Immature natural killer cell (primary cell): ENCODE measurements around the gene POLA1. TPM values are rescaled to one million over a fixed set of nuclear protein-coding genes. Genes with fewer than 3 reads are reported as not detected.
"Not testable (repeated sequence)": the region's sequence is repeated elsewhere in the genome, so short reads cannot be mapped to it uniquely, and the experiment has no call there.

Experiments
- DNase-seq, 3 donors: peaks; one replicate each; pipeline ENCODE4 v3.0.0; 2022; ENCODE audit warnings: mixed read lengths in 1 of 3
- H3K27ac Mint-ChIP-seq, 6 donors: one replicate each; pipeline ENCODE4 v1.8.0; 2020; ENCODE audit warnings: mixed read lengths in 6 of 6, mild to moderate bottlenecking in 5 of 6, inconsistent platforms in 4 of 6, moderate library complexity in 3 of 6
- H3K27me3 Mint-ChIP-seq, 3 donors: one replicate each; pipeline ENCODE4 v1.8.0; 2020 to 2021; ENCODE audit warnings: low read depth in 3 of 3, mild to moderate bottlenecking in 3 of 3, mixed read lengths in 3 of 3, moderate library complexity in 3 of 3, inconsistent platforms in 1 of 3
- H3K36me3 Mint-ChIP-seq, 3 donors: one replicate each; pipeline ENCODE4 v1.8.0; 2020; ENCODE audit warnings: mixed read lengths in 3 of 3, inconsistent platforms in 2 of 3, mild to moderate bottlenecking in 2 of 3
- H3K4me1 Mint-ChIP-seq, 2 donors: one replicate each; pipeline ENCODE4 v1.8.0; 2020; ENCODE audit warnings: inconsistent platforms in 2 of 2, mild to moderate bottlenecking in 2 of 2, mixed read lengths in 2 of 2, moderate library complexity in 1 of 2
- H3K4me3 Mint-ChIP-seq, 5 donors: one replicate each; pipeline ENCODE4 v1.8.0; 2020; ENCODE audit warnings: mild to moderate bottlenecking in 5 of 5, mixed read lengths in 5 of 5, inconsistent platforms in 3 of 5, moderate library complexity in 3 of 5
- H3K9me3 Mint-ChIP-seq, 6 donors: one replicate each; pipeline ENCODE4 v1.8.0; 2020; ENCODE audit warnings: mild to moderate bottlenecking in 6 of 6, mixed read lengths in 6 of 6, inconsistent platforms in 4 of 6, moderate library complexity in 3 of 6
- polyA plus RNA-seq, 3 donors: library from polyadenylated mRNA; unstranded; fragments of 300-500 nt; fragmentation: Illumina TruSeq; gene quantifications; one replicate each; pipeline ENCODE4 v1.2.3, GENCODE V29; 2021

The POLA1 gene
- polyA plus RNA-seq, 3 donors from 2014 or later = 3.8 to 6.5 (median 3.9) TPM

DNA sequence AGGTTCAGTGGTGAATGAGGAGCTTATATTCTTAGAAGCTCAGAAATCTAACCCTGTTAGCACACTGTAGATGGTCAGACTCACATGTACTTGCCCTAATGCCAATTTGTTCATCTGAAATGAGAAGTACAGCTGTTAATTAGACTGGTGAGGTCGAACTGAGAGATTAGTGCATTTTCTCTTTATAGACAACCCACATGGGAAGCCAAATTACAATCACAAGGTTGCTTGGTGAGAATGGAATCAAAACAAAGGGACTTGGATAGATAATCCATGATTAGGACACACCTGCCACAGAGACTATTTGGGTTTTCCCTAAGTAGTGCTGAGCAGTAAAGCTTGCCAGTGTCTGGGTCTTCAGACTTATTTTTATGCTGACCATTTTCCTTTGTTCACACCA, 88.3 kb downstream of the POLA1 start:
- H3K27ac Mint-ChIP-seq = no peak overlapping the region
- H3K4me3 Mint-ChIP-seq = no peak overlapping the region
- DNase-seq = no peak
- peaks cover 0 to 8% of the 10 kb centered on the region in 2 donors for H3K4me1 Mint-ChIP-seq
- peaks cover 0 to 3% (median 0%) of the 10 kb centered on the region in 3 donors for H3K27me3 Mint-ChIP-seq
- peaks cover 0 to 3% (median 1%) of the 10 kb centered on the region in 3 donors for H3K36me3 Mint-ChIP-seq
- H3K9me3 Mint-ChIP-seq = no peaks in the 10 kb centered on the region

DNA sequence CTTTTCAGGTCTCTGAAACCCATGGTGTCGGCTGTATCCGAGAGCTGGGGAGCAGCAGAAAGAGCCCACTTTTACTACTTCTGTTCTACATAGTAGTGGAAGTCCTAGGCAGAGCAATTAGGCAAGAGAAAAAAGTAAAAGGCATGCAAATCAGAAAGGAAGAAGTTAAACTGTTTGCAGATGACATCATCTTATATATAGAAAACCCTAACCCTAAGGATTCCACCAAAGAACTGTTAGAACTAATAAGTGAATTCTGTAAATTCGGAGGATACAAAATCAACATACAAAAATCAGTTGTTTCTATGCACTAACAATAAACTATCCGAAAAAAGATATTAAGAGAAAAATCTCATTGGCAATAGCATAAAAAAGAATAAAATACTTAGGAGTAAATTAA, 95.3 kb downstream of the POLA1 start:
- Mint-ChIP-seq H3K4me1 (no peaks in the 10 kb centered on the region), H3K36me3 (peaks cover 3 to 20% (median 8%) of the 10 kb centered on the region in 3 donors), H3K4me3 (no peak overlapping the region), H3K27ac (no peak overlapping the region), H3K27me3 (peaks cover 0 to 2% (median 0%) of the 10 kb centered on the region in 3 donors), H3K9me3 (no peaks in the 10 kb centered on the region)
- no peak for DNase-seq

DNA sequence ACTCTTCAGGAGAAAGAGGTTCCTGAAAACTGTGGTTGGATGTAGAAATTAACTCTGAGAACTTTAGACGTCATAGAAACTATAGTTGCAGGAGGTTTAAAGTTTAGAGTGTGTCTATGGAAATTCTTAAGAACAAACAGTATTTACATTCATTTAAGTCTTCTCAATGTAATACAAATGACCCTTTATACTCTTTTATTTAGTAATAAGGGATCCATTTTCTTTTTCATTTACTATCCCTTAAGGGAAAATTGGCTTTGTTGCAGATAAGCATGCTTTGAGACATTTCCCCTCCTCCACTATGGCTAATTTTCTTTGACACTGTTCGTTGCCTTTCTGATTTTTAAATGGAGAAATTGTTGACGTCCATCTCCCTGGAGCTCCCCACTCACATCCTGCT, 96.4 kb downstream of the POLA1 start:
- Mint-ChIP-seq H3K27me3 (peaks cover 0 to 4% (median 0%) of the 10 kb centered on the region in 3 donors), H3K9me3 (no peaks in the 10 kb centered on the region), H3K27ac (no peak overlapping the region), H3K4me1 (no peaks in the 10 kb centered on the region), H3K4me3 (no peak overlapping the region), H3K36me3 (peaks cover 3 to 24% (median 8%) of the 10 kb centered on the region in 3 donors)
- no peak for DNase-seq

- no peak overlapping the region for H3K4me3 Mint-ChIP-seq
- peaks cover 0 to 24% (median 3%) of the 10 kb centered on the region in 3 donors for H3K36me3 Mint-ChIP-seq
- no peak overlapping the region for H3K27ac Mint-ChIP-seq
- H3K27me3 Mint-ChIP-seq = peaks cover 0 to 5% (median 2%) of the 10 kb centered on the region in 3 donors
- no peaks in the 10 kb centered on the region for H3K9me3 Mint-ChIP-seq
- DNase-seq = no peak
- no peaks in the 10 kb centered on the region for H3K4me1 Mint-ChIP-seq
Observed at GRCh38 chrX:24796204-24796603, 102.5 kb downstream of the POLA1 start.

- H3K27ac Mint-ChIP-seq = no peak overlapping the region
- no peaks in the 10 kb centered on the region for H3K9me3 Mint-ChIP-seq
- DNase-seq = no peak
- no peak overlapping the region for H3K4me3 Mint-ChIP-seq
- peaks cover 0 to 14% (median 6%) of the 10 kb centered on the region in 3 donors for H3K36me3 Mint-ChIP-seq
- H3K4me1 Mint-ChIP-seq = no peaks in the 10 kb centered on the region
- H3K27me3 Mint-ChIP-seq = peaks cover 2 to 12% (median 3%) of the 10 kb centered on the region in 3 donors
Observed at GRCh38 chrX:24799078-24799477, 105.4 kb downstream of the POLA1 start.

DNA sequence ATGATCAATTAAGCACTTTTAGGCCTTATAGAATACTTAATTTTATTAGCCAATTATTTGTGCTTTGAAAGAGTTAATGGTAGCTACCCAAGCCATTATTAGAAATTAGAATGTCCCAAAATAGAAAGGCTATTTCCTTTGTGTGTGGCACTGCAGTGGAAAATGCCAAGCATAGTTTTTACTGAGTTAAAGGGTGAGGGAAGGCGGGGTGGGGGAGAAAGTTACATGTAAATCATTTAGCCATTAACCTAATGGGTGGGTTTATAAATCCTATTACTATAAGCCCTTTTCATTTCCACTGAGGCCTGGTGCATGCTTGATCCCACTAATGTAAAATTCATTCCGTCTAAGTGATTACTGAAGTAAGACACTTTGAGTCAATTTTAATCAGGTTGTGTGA, 105.8 kb downstream of the POLA1 start:
- no peak overlapping the region for H3K4me3 Mint-ChIP-seq
- H3K4me1 Mint-ChIP-seq = no peaks in the 10 kb centered on the region
- H3K36me3 Mint-ChIP-seq = peaks cover 0 to 10% (median 6%) of the 10 kb centered on the region in 3 donors
- H3K27me3 Mint-ChIP-seq = peaks cover 2 to 12% (median 3%) of the 10 kb centered on the region in 3 donors
- H3K9me3 Mint-ChIP-seq = no peaks in the 10 kb centered on the region
- DNase-seq = no peak
- H3K27ac Mint-ChIP-seq = no peak overlapping the region

DNA sequence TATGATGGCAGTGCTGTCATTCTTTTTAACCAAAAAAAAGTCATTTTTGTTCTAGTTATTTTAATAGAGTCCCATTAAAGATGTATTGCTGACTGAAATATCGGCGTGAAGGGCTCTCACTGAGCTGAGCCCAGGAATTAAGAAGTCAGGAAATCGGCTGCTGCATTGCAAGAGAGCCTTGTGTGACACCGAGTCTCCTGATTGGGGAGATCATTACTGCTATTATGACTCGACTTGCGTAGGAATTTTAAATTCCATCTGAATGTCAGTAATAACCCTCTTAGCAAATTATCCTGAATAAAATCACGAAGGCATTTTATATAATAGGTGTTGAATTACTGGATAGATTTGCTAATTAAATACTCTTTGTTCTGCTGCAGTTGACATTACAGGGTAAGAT, 111.5 kb downstream of the POLA1 start:
- H3K36me3 Mint-ChIP-seq = peaks cover 0 to 6% (median 0%) of the 10 kb centered on the region in 3 donors

GRCh38 chrX:24819807-24820206, 126.1 kb downstream of the POLA1 start:
- H3K4me1 Mint-ChIP-seq, H3K4me3 Mint-ChIP-seq, H3K27ac Mint-ChIP-seq, H3K27me3 Mint-ChIP-seq, H3K9me3 Mint-ChIP-seq, DNase-seq: not testable (repeated sequence)
- H3K36me3 Mint-ChIP-seq = peaks cover 10 to 17% (median 11%) of the 10 kb centered on the region in 3 donors

More for the DNA sequence above, 111.5 kb downstream of the POLA1 start:
- DNase-seq = no peak
- Mint-ChIP-seq H3K4me1 (peaks cover 6 to 14% of the 10 kb centered on the region in 2 donors), H3K27me3 (peaks cover 2 to 9% (median 3%) of the 10 kb centered on the region in 3 donors), H3K4me3 (no peak overlapping the region), H3K27ac (no peak overlapping the region), H3K9me3 (no peaks in the 10 kb centered on the region)

GRCh38 chrX:24828147-24828546, 134.4 kb downstream of the POLA1 start:
- no peaks in the 10 kb centered on the region for H3K9me3 Mint-ChIP-seq
- no peak overlapping the region for H3K4me3 Mint-ChIP-seq
- H3K4me1 Mint-ChIP-seq = peaks cover 2 to 6% of the 10 kb centered on the region in 2 donors
- no peaks in the 10 kb centered on the region for H3K27me3 Mint-ChIP-seq
- peaks cover 8 to 24% (median 11%) of the 10 kb centered on the region in 3 donors for H3K36me3 Mint-ChIP-seq
- DNase-seq = no peak
- no peak overlapping the region for H3K27ac Mint-ChIP-seq

DNA sequence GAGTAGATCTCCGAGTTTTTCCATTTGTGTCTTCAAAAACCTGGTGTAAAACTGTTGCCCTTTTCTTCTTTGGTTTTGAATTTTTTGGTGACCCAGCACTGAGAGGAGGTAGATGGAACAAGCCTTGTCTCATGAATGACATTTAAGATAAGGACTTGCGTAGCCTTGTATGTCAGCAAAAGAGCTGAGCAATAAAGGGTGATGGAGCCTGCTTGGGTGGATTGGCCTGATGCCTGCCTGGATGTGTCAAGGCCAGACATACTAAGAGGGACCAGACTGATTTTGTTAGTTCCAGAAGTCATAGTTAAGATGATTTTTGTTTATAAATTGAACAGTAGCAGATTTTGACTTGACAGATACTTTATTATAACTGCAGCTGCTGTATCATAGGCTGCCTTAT, 134.9 kb downstream of the POLA1 start:
- DNase-seq = no peak
- Mint-ChIP-seq H3K4me3 (no peak overlapping the region), H3K27me3 (no peaks in the 10 kb centered on the region), H3K4me1 (peaks cover 2 to 6% of the 10 kb centered on the region in 2 donors), H3K9me3 (no peaks in the 10 kb centered on the region), H3K27ac (no peak overlapping the region), H3K36me3 (peaks cover 8 to 24% (median 11%) of the 10 kb centered on the region in 3 donors)

- Mint-ChIP-seq H3K36me3 (peaks cover 0 to 3% (median 3%) of the 10 kb centered on the region in 3 donors), H3K9me3 (no peaks in the 10 kb centered on the region), H3K27me3 (peaks cover 0 to 4% (median 0%) of the 10 kb centered on the region in 3 donors), H3K4me3 (no peak overlapping the region), H3K4me1 (peaks cover 2 to 6% of the 10 kb centered on the region in 2 donors), H3K27ac (no peak overlapping the region)
- no peak for DNase-seq
Observed at GRCh38 chrX:24833695-24834094, 140.0 kb downstream of the POLA1 start.

DNA sequence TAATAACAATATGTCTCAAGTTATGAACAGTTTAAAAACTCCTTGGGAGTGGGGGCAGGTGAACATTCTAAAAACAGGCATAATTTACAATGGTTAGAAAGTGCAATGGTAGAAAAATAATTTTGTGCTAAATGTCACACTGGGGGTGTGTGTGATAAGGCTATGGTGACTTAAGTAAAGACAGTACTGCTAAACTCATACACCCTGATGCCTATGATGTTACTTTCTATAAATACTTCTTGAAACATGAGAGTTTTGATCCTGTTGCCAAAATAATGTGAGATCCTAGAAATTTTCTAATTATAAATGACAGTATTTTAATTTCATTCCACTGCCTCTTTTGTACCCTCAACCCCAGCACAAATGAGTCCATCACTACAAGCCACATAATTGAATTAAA, 144.2 kb downstream of the POLA1 start:
- H3K27me3 Mint-ChIP-seq = peaks cover 0 to 4% (median 0%) of the 10 kb centered on the region in 3 donors
- DNase-seq = no peak

GRCh38 chrX:24838629-24839028, 144.9 kb downstream of the POLA1 start:
- H3K27me3 Mint-ChIP-seq = peaks cover 0 to 4% (median 0%) of the 10 kb centered on the region in 3 donors
- no peak overlapping the region for H3K4me3 Mint-ChIP-seq
- DNase-seq = peak; percentile 11 to 30 (median 27)
- no peaks in the 10 kb centered on the region for H3K9me3 Mint-ChIP-seq
- H3K36me3 Mint-ChIP-seq = no peaks in the 10 kb centered on the region
- no peak overlapping the region for H3K27ac Mint-ChIP-seq
- no peaks in the 10 kb centered on the region for H3K4me1 Mint-ChIP-seq

More for the DNA sequence above, 144.2 kb downstream of the POLA1 start:
- no peak overlapping the region for H3K27ac Mint-ChIP-seq
- H3K4me1 Mint-ChIP-seq = no peaks in the 10 kb centered on the region
- H3K36me3 Mint-ChIP-seq = no peaks in the 10 kb centered on the region
- H3K9me3 Mint-ChIP-seq = no peaks in the 10 kb centered on the region
- H3K4me3 Mint-ChIP-seq = no peak overlapping the region

DNA sequence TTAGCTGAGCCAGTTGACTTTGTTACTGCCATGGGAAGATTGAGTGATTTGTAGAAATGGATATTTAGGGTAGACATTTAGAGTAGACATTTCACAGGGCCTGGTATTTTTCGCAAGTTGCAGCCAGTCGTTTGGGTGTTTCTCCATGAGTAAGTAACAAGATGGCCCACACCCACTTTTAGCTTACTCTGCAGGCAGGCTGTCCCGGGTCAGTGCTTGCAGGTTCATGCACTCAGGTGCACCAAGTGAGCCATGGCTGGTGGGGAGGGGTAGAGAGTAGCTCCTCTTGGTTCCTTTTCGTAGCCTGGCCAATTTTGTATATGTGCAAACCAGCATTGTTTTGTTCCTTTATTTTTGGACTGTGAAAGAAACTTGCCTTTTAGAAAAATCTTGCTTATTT, 145.6 kb downstream of the POLA1 start:
- DNase-seq = no peak
- H3K27ac Mint-ChIP-seq = no peak overlapping the region

DNA sequence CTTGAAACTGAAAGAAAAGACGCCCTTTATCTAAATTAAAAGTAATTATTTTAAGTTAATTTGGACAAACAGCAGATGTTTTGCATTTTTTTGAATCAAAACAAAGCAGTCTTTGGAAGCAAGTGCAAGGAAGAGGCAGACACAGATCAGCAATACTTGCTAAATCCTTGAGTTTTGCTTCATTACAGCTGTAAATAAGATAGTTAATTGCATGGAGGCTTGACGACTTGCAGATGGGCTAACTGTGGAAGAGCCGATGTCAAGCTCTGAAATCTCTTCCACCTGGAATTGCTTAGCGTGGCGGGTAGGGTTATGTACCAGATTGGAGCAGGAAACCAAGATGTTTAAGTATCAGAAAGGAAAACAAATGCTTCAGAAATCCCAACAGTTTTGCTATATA, 148.8 kb downstream of the POLA1 start:
- H3K27me3 Mint-ChIP-seq = peaks cover 0 to 4% (median 0%) of the 10 kb centered on the region in 3 donors
- peaks cover 0 to 5% (median 0%) of the 10 kb centered on the region in 3 donors for H3K36me3 Mint-ChIP-seq
- H3K4me1 Mint-ChIP-seq = no peaks in the 10 kb centered on the region
- H3K9me3 Mint-ChIP-seq = no peaks in the 10 kb centered on the region
- no peak overlapping the region for H3K4me3 Mint-ChIP-seq
- no peak overlapping the region for H3K27ac Mint-ChIP-seq
- DNase-seq = no peak

More for the DNA sequence above, 145.6 kb downstream of the POLA1 start:
- Mint-ChIP-seq H3K9me3 (no peaks in the 10 kb centered on the region), H3K4me1 (no peaks in the 10 kb centered on the region), H3K36me3 (no peaks in the 10 kb centered on the region), H3K4me3 (no peak overlapping the region), H3K27me3 (peaks cover 0 to 4% (median 0%) of the 10 kb centered on the region in 3 donors)
